Measurements from ENCODE around the gene STK32C.

The STK32C gene

GRCh38 chr10:132349766-132350165, 42.0 kb upstream of the STK32C start:
- ATAC-seq = no peak
- TF ChIP-seq ARNTL (CRISPR knock-in tag; IDR thresholded peaks at IDR 0.05; ENCODE audit: borderline replicate concordance, low read depth) (no peak), ZNF70 (CRISPR knock-in tag; IDR thresholded peaks at IDR 0.05) (no peak), ZC3H10 (CRISPR knock-in tag; IDR thresholded peaks at IDR 0.05) (no peak), RARB (CRISPR knock-in tag; IDR thresholded peaks at IDR 0.05) (no peak), TCF4 (CRISPR knock-in tag; IDR thresholded peaks at IDR 0.05; ENCODE audit: borderline replicate concordance) (no peak), ZFP3 (CRISPR knock-in tag; IDR thresholded peaks at IDR 0.05) (no peak), ISL1 (CRISPR knock-in tag; IDR thresholded peaks at IDR 0.05) (no peak), TOX (CRISPR knock-in tag; IDR thresholded peaks at IDR 0.05; ENCODE audit: borderline replicate concordance) (no peak), BACH2 (CRISPR knock-in tag; IDR thresholded peaks at IDR 0.05; ENCODE audit: borderline replicate concordance) (no peak), PPARA (CRISPR knock-in tag; IDR thresholded peaks at IDR 0.05; ENCODE audit: borderline replicate concordance) (no peak), CSRNP3 (CRISPR knock-in tag; IDR thresholded peaks at IDR 0.05) (no peak), ZNF565 (CRISPR knock-in tag; conservative IDR thresholded peaks at IDR 0.05; ENCODE audit: low read depth) (no peak), ZNF8 (CRISPR knock-in tag; IDR thresholded peaks at IDR 0.05) (no peak), OSR1 (CRISPR knock-in tag; IDR thresholded peaks at IDR 0.05) (no peak), ESRRG (CRISPR knock-in tag; IDR thresholded peaks at IDR 0.05) (no peak), TSHZ2 (CRISPR knock-in tag; IDR thresholded peaks at IDR 0.05) (no peak), ZFP30 (CRISPR knock-in tag; IDR thresholded peaks at IDR 0.05) (no peak), CREB5 (CRISPR knock-in tag; IDR thresholded peaks at IDR 0.05; ENCODE audit: low read depth) (no peak)

DNA sequence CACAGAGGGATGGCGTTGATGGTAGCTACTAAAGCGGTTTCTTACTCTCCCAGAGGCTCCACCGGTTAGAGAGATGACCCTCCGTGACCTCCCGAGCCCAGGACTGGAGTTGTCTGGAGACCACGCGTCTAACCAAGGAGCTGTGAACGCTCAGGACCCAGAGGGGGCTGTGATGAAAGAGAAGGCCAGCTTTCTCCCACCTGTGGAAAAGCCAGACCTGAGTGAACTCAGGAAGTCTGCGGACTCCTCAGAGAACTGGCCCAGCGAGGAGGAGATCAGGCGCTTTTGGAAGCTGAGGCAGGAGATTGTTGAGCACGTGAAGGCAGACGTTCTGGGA, 40.1 kb upstream of the STK32C start:
- no peak for TF ChIP-seq CSRNP3 (CRISPR knock-in tag; IDR thresholded peaks at IDR 0.05)
- no peak for TF ChIP-seq ISL1 (CRISPR knock-in tag; IDR thresholded peaks at IDR 0.05)
- TF ChIP-seq RARB (CRISPR knock-in tag; IDR thresholded peaks at IDR 0.05) = no peak
- TF ChIP-seq TSHZ2 (CRISPR knock-in tag; IDR thresholded peaks at IDR 0.05) = no peak
- no peak for TF ChIP-seq CSDC2 (CRISPR knock-in tag; IDR thresholded peaks at IDR 0.05)
- no peak for TF ChIP-seq ZNF70 (CRISPR knock-in tag; IDR thresholded peaks at IDR 0.05)
- TF ChIP-seq ZNF8 (CRISPR knock-in tag; IDR thresholded peaks at IDR 0.05) = no peak
- no peak for TF ChIP-seq ARNTL (CRISPR knock-in tag; IDR thresholded peaks at IDR 0.05; ENCODE audit: borderline replicate concordance, low read depth)
- TF ChIP-seq OSR1 (CRISPR knock-in tag; IDR thresholded peaks at IDR 0.05) = no peak
- TF ChIP-seq TOX (CRISPR knock-in tag; IDR thresholded peaks at IDR 0.05; ENCODE audit: borderline replicate concordance) = no peak
- no peak for TF ChIP-seq ZFP3 (CRISPR knock-in tag; IDR thresholded peaks at IDR 0.05)
- TF ChIP-seq ESRRG (CRISPR knock-in tag; IDR thresholded peaks at IDR 0.05) = no peak
- no peak for TF ChIP-seq ZFP30 (CRISPR knock-in tag; IDR thresholded peaks at IDR 0.05)
- no peak for TF ChIP-seq PPARA (CRISPR knock-in tag; IDR thresholded peaks at IDR 0.05; ENCODE audit: borderline replicate concordance)
- no peak for TF ChIP-seq ZNF565 (CRISPR knock-in tag; conservative IDR thresholded peaks at IDR 0.05; ENCODE audit: low read depth)

More for the DNA sequence above, 40.1 kb upstream of the STK32C start:
- no peak for ATAC-seq

Measured in SK-N-SH treated with all-trans-retinoic acid at 6 μM for 48 hours (cell line).